Peyer's patch (tissue), 4 donors: Measurements from ENCODE around the gene MTMR10. TPM values are rescaled to one million over a fixed set of nuclear protein-coding genes. Genes with fewer than 3 reads are reported as not detected.

Source experiments
- DNase-seq, 3 donors: peaks; one replicate each; pipeline ENCODE4 v3.0.0-alpha.2; 2017 to 2019
- H3K27ac ChIP-seq, 4 donors: fragments of 200-600 bp; sonication (generic); one replicate each; pipeline ENCODE4 v1.5.1; 2016 to 2019
- H3K27me3 ChIP-seq, 2 donors: fragments of 200-600 bp; sonication (generic); one replicate each; pipeline ENCODE4 v1.5.1; 2019
- H3K36me3 ChIP-seq, 3 donors: fragments of 200-600 bp; sonication (generic); one replicate each; pipeline ENCODE4 v1.5.1; 2016 to 2019
- H3K4me1 ChIP-seq, 4 donors: fragments of 200-600 bp; sonication (generic); one replicate each; pipeline ENCODE4 v1.5.1; 2016 to 2019
- H3K4me3 ChIP-seq, 4 donors: fragments of 200-600 bp; sonication (generic); 1 replicate in 3 of 4; 2 replicates in 1 of 4; pipeline ENCODE4 v1.5.1; 2016 to 2019; ENCODE audit warnings: mild to moderate bottlenecking in 1 of 4
- H3K9me3 ChIP-seq, 4 donors: fragments of 200-600 bp; sonication (generic); one replicate each; pipeline ENCODE4 v1.5.1; 2016 to 2019; ENCODE audit warnings: mild to moderate bottlenecking in 1 of 4
- CTCF ChIP-seq, 6 experiments: fragments of 450-650 bp in 4 of 6; fragments of 200-600 bp in 2 of 6; sonication (generic) in 1 of 6; IDR thresholded peaks; one replicate each; pipeline ENCODE4 v1.5.1; 2017 to 2019; ENCODE audit warnings: antibody characterized with exemption in 6 of 6, mild to moderate bottlenecking in 3 of 6, moderate library complexity in 1 of 6
- POLR2A ChIP-seq, 2 donors: fragments of 450-650 bp; IDR thresholded peaks; one replicate each; pipeline ENCODE4 v1.5.1; 2017; ENCODE audit warnings: antibody characterized with exemption in 2 of 2, mild to moderate bottlenecking in 2 of 2, moderate library complexity in 2 of 2
- total RNA-seq, 4 donors: library from RNA; depleted of rRNA; stranded (reverse); fragments of >200 nt; gene quantifications; one replicate each; pipeline ENCODE4 v1.1.0, GENCODE V29; 2016

The MTMR10 gene
- total RNA-seq, 4 donors from 2014 or later = 42.9 to 56.4 (median 48.9) TPM

- Histone ChIP-seq H3K27me3 (no peaks in the 10 kb centered on the region), H3K27ac (no peak overlapping the region), H3K4me3 (no peak overlapping the region), H3K9me3 (no peaks in the 10 kb centered on the region), H3K36me3 (peaks cover 0 to 87% (median 0%) of the 10 kb centered on the region in 3 donors), H3K4me1 (no peaks in the 10 kb centered on the region)
- no peak for TF ChIP-seq POLR2A (IDR thresholded peaks at IDR 0.05)
- TF ChIP-seq CTCF (IDR thresholded peaks at IDR 0.05) = no peak
- no peak for DNase-seq
Measured at GRCh38 chr15:30962079-30962478, 29.3 kb downstream of the MTMR10 start.

GRCh38 chr15:30958219-30958618 is 33.2 kb downstream of the MTMR10 start:
- DNase-seq = no peak
- TF ChIP-seq CTCF (IDR thresholded peaks at IDR 0.05) (no peak), POLR2A (IDR thresholded peaks at IDR 0.05) (no peak)
- Histone ChIP-seq H3K27ac (no peak overlapping the region), H3K4me1 (no peaks in the 10 kb centered on the region), H3K27me3 (no peaks in the 10 kb centered on the region), H3K4me3 (no peak overlapping the region), H3K9me3 (no peaks in the 10 kb centered on the region), H3K36me3 (peaks cover 0 to 92% (median 0%) of the 10 kb centered on the region in 3 donors)

GRCh38 chr15:30956216-30957124 is 35.0 kb downstream of the MTMR10 start:
- no peak for DNase-seq
- Histone ChIP-seq H3K9me3 (no peaks in the 10 kb centered on the region), H3K27me3 (no peaks in the 10 kb centered on the region), H3K4me3 (no peak overlapping the region), H3K4me1 (no peaks in the 10 kb centered on the region), H3K27ac (no peak overlapping the region), H3K36me3 (peaks cover 0 to 97% (median 0%) of the 10 kb centered on the region in 3 donors)
- no peak for TF ChIP-seq CTCF (IDR thresholded peaks at IDR 0.05)
- no peak for TF ChIP-seq POLR2A (IDR thresholded peaks at IDR 0.05)

- Histone ChIP-seq H3K27me3 (no peaks in the 10 kb centered on the region), H3K36me3 (peaks cover 0 to 100% (median 0%) of the 10 kb centered on the region in 3 donors), H3K9me3 (no peaks in the 10 kb centered on the region), H3K4me1 (no peaks in the 10 kb centered on the region), H3K4me3 (no peak overlapping the region), H3K27ac (no peak overlapping the region)
- DNase-seq = no peak
- no peak for TF ChIP-seq CTCF (IDR thresholded peaks at IDR 0.05)
- TF ChIP-seq POLR2A (IDR thresholded peaks at IDR 0.05) = no peak
Measured at GRCh38 chr15:30954674-30955073, 36.8 kb downstream of the MTMR10 start.

GRCh38 chr15:30953731-30954378 is 37.6 kb downstream of the MTMR10 start:
- H3K4me3 ChIP-seq = no peak overlapping the region
- H3K27ac ChIP-seq = no peak overlapping the region
- no peaks in the 10 kb centered on the region for H3K4me1 ChIP-seq
- no peak for TF ChIP-seq CTCF (IDR thresholded peaks at IDR 0.05)
- no peaks in the 10 kb centered on the region for H3K9me3 ChIP-seq
- no peaks in the 10 kb centered on the region for H3K27me3 ChIP-seq
- peaks cover 0 to 100% (median 0%) of the 10 kb centered on the region in 3 donors for H3K36me3 ChIP-seq
- no peak for DNase-seq
